GM12874 (cell line): ENCODE results near the gene GNG10.

Experiments used
- CTCF ChIP-seq: IDR thresholded peaks from 2 replicates; pipeline ENCODE4 v1.5.1; 2011; ENCODE audit warnings: low read depth, mild to moderate bottlenecking, control low read depth, low read length, moderate library complexity; ENCODE audit not compliant: insufficient read depth

Gene GNG10

GRCh38 chr9:111661150-111661801 is at the start of gene GNG10:
GNG10 (plus strand) TSS chr9:111661605; CDS start chr9:111661635, 30 bp downstream.
- no peak for TF ChIP-seq CTCF

- TF ChIP-seq CTCF, result no peak
These were observed 47.9 kb upstream of the GNG10 start for GRCh38 chr9:111613436-111614040.

DNA sequence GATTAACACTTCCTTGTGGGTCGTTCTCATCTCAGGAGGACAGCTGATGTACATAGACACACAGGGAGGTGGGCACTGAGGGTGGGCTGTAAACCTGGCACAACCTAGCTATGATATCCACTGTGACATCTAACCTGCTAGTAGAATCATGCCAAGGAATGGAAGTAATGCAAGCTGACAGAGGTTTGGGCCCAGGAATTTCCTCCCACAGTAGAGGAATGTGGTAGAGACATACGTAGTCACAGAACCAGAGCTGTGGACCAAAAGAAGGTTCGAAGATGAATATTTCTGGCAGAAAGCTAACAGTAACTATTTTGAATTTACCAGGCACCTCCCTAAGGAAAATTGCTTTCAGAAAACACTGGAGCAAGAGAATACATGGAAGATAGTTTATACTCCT is 45.5 kb upstream of the GNG10 start:
- TF ChIP-seq CTCF, result no peak

- peak; percentile 95 for TF ChIP-seq CTCF
These were observed 39.4 kb upstream of the GNG10 start for GRCh38 chr9:111621895-111622480.

- no peak for TF ChIP-seq CTCF
These were observed 38.8 kb upstream of the GNG10 start for GRCh38 chr9:111622626-111623025.

- no peak for TF ChIP-seq CTCF
These were observed 34.0 kb upstream of the GNG10 start for GRCh38 chr9:111627260-111627963.

DNA sequence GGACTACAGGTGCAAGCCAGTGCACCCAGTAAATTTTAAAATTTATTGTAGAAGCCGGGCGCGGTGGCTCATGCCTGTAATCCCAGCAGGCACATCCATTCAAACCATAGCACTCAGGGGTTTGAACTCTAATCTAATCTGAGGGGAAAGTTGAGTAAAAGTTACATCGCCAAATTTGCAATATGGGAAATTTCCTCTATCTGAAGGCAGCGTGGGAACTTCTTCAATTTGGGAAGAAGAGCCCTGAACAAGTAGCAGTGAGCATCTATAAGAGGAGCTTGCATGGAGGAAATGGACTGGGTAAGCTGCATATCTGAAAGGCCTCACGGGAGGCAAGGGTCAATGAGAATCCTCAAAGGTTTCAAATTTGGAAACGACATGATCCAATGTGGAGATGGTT is 33.0 kb upstream of the GNG10 start:
- TF ChIP-seq CTCF, result no peak
